Stomach smooth muscle (tissue), 2 donors: ENCODE data around the gene HOXC5.

ENCODE experiments used
- H3K27ac ChIP-seq: one replicate; pipeline ENCODE4 v1.7.0; 2013; ENCODE audit warnings: mild to moderate bottlenecking, low read length, inconsistent platforms
- H3K27me3 ChIP-seq, 2 donors: one replicate each; pipeline ENCODE4 v1.7.0; 2013; ENCODE audit warnings: low read length in 2 of 2; ENCODE audit not compliant: insufficient read depth in 2 of 2, control insufficient read depth in 1 of 2
- H3K36me3 ChIP-seq, 2 donors: one replicate each; pipeline ENCODE4 v1.7.0; 2013; ENCODE audit warnings: low read length in 2 of 2; ENCODE audit not compliant: control insufficient read depth in 2 of 2, insufficient read depth in 2 of 2
- H3K4me1 ChIP-seq: one replicate; pipeline ENCODE4 v1.7.0; 2013; ENCODE audit warnings: low read length; ENCODE audit not compliant: control insufficient read depth, insufficient read depth
- H3K4me3 ChIP-seq, 2 donors: one replicate each; pipeline ENCODE4 v1.7.0; 2013; ENCODE audit warnings: low read length in 2 of 2
- H3K9ac ChIP-seq, 2 donors: one replicate each; pipeline ENCODE4 v1.7.0; 2013; ENCODE audit warnings: low read length in 2 of 2, mild to moderate bottlenecking in 1 of 2
- H3K9me3 ChIP-seq, 2 donors: one replicate each; pipeline ENCODE4 v1.7.0; 2013; ENCODE audit warnings: low read length in 2 of 2; ENCODE audit not compliant: control insufficient read depth in 2 of 2
- donor health status: healthy.
- donor health status: Pancreatic carcinoma.

The HOXC5 gene

GRCh38 chr12:53989227-53990113 is 43.4 kb upstream of the HOXC5 start:
- H3K27me3 ChIP-seq, result peaks cover 89 to 98% of the 10 kb centered on the region in 2 donors
- H3K4me1 ChIP-seq, result peaks cover 18% of the 10 kb centered on the region

GRCh38 chr12:53990311-53991076 is 42.4 kb upstream of the HOXC5 start:
- peaks cover 94 to 100% of the 10 kb centered on the region in 2 donors for H3K27me3 ChIP-seq

More at GRCh38 chr12:53989227-53990113, 43.4 kb upstream of the HOXC5 start:
- H3K4me3 ChIP-seq, result no peak overlapping the region
- no peak overlapping the region for H3K27ac ChIP-seq
- no peaks in the 10 kb centered on the region for H3K36me3 ChIP-seq
- H3K9ac ChIP-seq, result no peak overlapping the region
- peaks cover 0 to 4% of the 10 kb centered on the region in 2 donors for H3K9me3 ChIP-seq

DNA sequence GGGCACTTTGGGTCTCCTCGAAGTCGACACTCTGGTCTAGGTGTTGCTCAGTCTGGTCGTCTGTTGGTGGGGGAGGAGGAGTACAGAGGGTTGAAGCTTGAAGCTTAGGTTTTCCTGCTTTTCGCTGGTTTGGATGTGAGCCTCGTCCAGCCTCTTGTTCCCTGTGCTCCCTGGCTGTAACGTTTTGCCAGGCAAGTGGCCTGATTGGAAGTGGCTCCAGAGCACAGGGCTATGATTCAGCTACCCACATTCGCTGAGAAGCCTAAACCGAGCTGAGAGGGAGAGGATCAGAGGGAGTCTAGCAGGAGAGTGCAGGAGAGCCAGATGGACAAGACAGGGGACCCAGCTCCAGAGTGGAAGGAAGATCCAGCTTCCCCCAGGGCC is 41.8 kb upstream of the HOXC5 start:
- Histone ChIP-seq H3K9me3 (peaks cover 0 to 4% of the 10 kb centered on the region in 2 donors), H3K4me1 (peaks cover 20% of the 10 kb centered on the region), H3K27ac (no peak overlapping the region), H3K27me3 (peaks cover 92 to 100% of the 10 kb centered on the region in 2 donors), H3K4me3 (no peak overlapping the region), H3K9ac (no peak overlapping the region), H3K36me3 (no peaks in the 10 kb centered on the region)

More at GRCh38 chr12:53990311-53991076, 42.4 kb upstream of the HOXC5 start:
- H3K36me3 ChIP-seq, result no peaks in the 10 kb centered on the region
- peaks cover 21% of the 10 kb centered on the region for H3K4me1 ChIP-seq
- H3K9me3 ChIP-seq, result peaks cover 0 to 4% of the 10 kb centered on the region in 2 donors
- H3K27ac ChIP-seq, result no peak overlapping the region
- H3K4me3 ChIP-seq, result no peak overlapping the region
- no peak overlapping the region for H3K9ac ChIP-seq

DNA sequence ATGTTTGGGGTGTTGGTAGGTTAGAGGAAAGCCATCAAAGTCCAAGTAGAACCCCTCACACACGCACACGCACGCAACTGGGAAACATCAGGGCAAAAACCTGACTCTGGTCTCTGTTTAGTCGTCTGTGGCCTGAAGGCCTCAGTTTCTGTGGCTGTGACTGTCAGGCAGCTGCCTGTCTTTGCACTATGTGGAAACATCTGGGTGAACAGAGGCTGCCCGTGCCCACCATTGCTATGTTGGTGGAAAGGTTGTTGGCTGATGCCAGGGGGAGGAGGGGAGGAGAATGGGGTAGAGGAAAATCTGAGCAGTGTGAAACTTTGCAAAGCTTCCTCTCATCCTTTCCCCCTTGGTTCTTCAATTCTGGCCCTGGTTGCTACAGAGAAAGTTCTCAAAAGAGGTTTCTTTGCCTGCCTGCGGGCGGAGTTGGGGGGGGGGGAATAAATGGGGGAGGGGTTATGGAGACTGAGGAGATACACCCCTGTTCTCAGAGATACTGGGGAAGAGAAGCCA is 40.4 kb upstream of the HOXC5 start:
- Histone ChIP-seq H3K27ac (no peak overlapping the region), H3K36me3 (no peaks in the 10 kb centered on the region), H3K9ac (no peak overlapping the region), H3K27me3 (peaks cover 91 to 100% of the 10 kb centered on the region in 2 donors), H3K9me3 (peaks cover 0 to 4% of the 10 kb centered on the region in 2 donors), H3K4me3 (no peak overlapping the region), H3K4me1 (peaks cover 20% of the 10 kb centered on the region)

DNA sequence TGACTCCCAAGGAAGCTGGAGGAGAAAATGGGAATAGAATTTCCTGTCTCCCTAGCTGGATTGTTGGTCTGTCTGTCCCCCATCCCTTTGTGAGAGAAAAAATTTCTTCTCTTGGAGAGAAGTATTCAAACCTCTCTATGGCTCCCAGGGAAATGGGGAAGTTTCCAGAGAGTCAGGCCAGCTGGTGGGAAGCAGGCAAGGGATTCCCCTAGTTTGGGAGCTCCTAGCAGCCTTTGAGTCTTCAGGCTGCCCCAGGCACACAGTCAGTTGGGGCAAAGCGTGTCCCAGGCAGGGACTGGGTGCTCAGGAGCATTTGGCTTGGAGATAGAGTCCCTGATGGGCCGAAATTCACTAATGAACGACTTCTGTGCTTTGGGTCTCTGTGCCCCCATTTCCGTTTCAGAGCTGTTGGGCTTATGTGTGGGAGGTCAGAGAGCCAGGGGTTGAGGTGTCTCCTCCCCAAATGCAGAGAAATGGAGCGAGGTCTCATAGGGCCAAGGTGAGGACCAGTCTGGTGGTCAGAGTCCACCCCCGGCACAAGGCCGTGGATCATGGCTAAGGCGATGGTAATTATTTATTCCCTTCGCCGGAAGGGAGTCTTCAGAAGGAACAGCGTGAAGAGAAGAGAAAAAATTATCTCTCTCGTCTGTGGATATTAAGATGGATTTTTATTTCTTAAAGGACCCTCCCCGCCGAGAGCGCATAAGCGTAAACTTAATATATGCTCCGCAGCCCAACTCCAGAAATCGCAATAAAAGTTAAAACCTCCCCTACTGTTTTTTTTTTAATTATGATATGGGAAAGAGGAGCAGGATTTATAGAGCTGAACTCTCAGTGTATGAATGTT is 39.5 kb upstream of the HOXC5 start:
- Histone ChIP-seq H3K9me3 (peaks cover 0 to 4% of the 10 kb centered on the region in 2 donors), H3K27me3 (peaks cover 91 to 100% of the 10 kb centered on the region in 2 donors), H3K4me3 (no peak overlapping the region), H3K4me1 (peaks cover 20% of the 10 kb centered on the region), H3K27ac (no peak overlapping the region), H3K36me3 (no peaks in the 10 kb centered on the region), H3K9ac (no peak overlapping the region)

- Histone ChIP-seq H3K9ac (no peak overlapping the region), H3K4me1 (peaks cover 20% of the 10 kb centered on the region), H3K4me3 (no peak overlapping the region), H3K27ac (no peak overlapping the region), H3K27me3 (peaks cover 90 to 100% of the 10 kb centered on the region in 2 donors), H3K9me3 (peaks cover 0 to 4% of the 10 kb centered on the region in 2 donors), H3K36me3 (no peaks in the 10 kb centered on the region)
Measured at GRCh38 chr12:53994009-53994263, 38.9 kb upstream of the HOXC5 start.

DNA sequence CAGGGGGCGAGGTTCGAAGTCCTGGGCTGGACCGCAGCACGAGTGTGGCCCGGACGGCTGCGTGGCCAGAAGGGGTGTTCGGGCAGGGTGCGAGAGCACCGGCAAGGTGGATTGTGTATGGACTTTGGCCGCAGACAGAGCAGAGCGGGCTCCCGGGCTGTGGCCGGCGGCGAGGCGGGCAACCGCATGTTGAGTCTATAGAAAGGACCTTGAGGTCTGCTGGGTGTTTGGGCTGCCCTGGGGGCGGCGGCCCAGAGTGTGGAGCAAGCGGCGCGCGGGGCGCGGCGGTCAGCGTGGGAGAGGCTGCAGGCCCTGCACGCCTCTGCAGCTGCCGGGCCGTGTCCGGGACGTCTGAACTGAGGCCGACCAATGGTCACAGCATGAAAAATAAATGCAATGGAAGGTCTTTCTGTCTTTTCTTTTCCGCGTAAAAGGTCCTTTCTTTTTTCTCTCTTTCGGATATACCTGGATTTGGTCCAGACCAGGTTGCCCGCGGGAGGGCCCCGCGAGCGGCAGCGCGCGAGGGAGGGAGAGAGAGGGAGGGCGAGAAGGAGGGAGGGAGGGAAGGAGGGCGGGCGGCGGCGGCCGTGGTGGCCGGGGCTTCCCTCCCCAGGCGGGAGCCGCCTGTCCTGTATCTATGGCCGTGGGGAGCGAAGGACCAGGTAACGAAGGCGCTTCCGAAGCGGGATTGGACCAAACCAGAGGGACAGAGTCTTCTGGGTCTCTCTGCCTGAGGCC is 38.4 kb upstream of the HOXC5 start:
- H3K27me3 ChIP-seq, result peaks cover 87 to 99% of the 10 kb centered on the region in 2 donors
- H3K4me3 ChIP-seq, result peak overlapping the region in 1 of 2 donors; percentile 22
- peaks cover 0 to 4% of the 10 kb centered on the region in 2 donors for H3K9me3 ChIP-seq
- H3K36me3 ChIP-seq, result no peaks in the 10 kb centered on the region
- H3K4me1 ChIP-seq, result peaks cover 20% of the 10 kb centered on the region
- no peak overlapping the region for H3K27ac ChIP-seq
- H3K9ac ChIP-seq, result no peak overlapping the region

DNA sequence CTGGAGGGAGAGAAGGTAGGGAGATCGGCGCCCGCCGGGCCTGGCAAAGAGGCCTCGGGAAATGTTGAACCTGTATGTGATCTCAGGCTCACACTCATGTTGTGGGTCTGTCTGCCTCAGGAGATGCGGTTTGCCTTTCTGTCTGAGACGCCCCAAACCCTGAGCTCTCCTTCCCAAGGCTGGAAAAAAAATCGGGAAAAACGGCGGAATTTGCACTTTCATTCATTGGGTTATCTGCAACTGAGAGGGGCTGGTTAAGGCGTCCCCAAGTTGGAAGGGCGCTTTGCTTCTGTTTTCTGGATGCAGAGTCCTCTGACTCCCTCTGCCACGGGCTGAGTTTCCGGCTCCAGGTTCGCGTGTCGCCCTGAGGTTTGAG is 37.9 kb upstream of the HOXC5 start:
- Histone ChIP-seq H3K4me3 (peak overlapping the region in 1 of 2 donors; percentile 68), H3K27ac (no peak overlapping the region), H3K9ac (no peak overlapping the region)

DNA sequence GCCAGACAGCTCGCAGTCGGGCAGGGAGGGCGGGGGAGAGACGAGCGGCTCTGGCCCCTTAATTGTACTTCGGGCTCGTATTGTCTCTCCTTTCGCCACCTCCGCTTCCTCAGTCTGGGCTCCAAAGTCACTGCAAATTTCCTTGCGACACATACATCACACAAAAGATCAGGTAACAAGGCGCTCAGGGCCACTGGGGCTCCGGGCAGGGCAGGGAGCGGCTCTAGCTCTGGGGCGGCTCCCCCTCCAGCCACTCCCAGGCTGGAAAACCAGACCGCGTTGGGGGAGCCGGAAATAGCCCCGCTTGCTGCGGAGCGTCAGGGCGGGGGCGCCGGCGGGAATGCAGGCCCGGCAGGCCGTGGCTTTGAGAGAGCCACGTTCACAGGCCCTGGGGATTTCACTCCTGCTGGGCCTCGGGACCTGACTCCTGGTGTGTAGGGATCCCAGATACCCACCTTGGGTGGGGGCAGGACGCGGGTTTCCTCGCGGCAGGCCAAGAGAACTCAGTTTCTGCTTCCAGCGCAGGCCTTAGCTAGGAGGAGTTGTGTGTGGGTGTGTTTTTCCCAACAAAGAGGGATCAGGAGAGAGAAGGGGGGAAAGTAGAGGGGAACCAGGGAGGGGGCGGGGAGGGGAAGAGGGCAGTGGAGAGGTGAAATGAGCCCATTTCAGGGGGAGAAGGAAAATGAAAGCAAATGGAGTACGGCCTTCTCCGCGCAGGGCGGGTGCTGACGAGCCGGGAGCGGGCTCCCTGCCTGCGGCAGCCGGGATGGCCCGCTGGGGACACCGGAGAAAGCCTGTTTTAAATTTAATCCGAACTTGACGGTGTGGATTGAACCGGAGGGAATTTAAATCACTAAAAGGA is 37.2 kb upstream of the HOXC5 start:
- Histone ChIP-seq H3K9ac (peak overlapping the region in 1 of 2 donors; percentile 50), H3K9me3 (peaks cover 0 to 4% of the 10 kb centered on the region in 2 donors), H3K4me1 (peaks cover 31% of the 10 kb centered on the region), H3K27ac (no peak overlapping the region), H3K36me3 (no peaks in the 10 kb centered on the region), H3K27me3 (peaks cover 88 to 99% of the 10 kb centered on the region in 2 donors), H3K4me3 (peak overlapping the region; percentile 68 to 71)

More for the DNA sequence above, 37.9 kb upstream of the HOXC5 start:
- H3K27me3 ChIP-seq, result peaks cover 89 to 99% of the 10 kb centered on the region in 2 donors
- H3K4me1 ChIP-seq, result peaks cover 25% of the 10 kb centered on the region
- peaks cover 0 to 4% of the 10 kb centered on the region in 2 donors for H3K9me3 ChIP-seq
- no peaks in the 10 kb centered on the region for H3K36me3 ChIP-seq
